Measurements from ENCODE around the gene ANKRD30A.

The ANKRD30A gene

GRCh38 chr10:37269554-37270256, 144.3 kb downstream of the ANKRD30A start:
- Histone ChIP-seq H3K4me1 (ENCODE audit: insufficient read depth, low read length) (no peaks in the 10 kb centered on the region), H3K9me3 (ENCODE audit: insufficient read depth, low read depth, low read length) (no peaks in the 10 kb centered on the region), H3K9ac (ENCODE audit: low read depth, low read length) (no peak overlapping the region), H3K4me3 (ENCODE audit: low read length) (no peak overlapping the region), H3K36me3 (ENCODE audit: insufficient read depth, low read depth, low read length) (no peaks in the 10 kb centered on the region), H3K27ac (ENCODE audit: low read length) (no peak overlapping the region), H3K27me3 (ENCODE audit: insufficient read depth, low read length) (no peaks in the 10 kb centered on the region)

GRCh38 chr10:37275216-37275777, 149.9 kb downstream of the ANKRD30A start:
- Histone ChIP-seq H3K9me3 (ENCODE audit: insufficient read depth, low read depth, low read length) (0 out of 2 replicates have a peak, but pooled peaks cover 5% of the 10 kb centered on the region), H3K4me3 (ENCODE audit: low read length) (no peak overlapping the region), H3K4me1 (ENCODE audit: insufficient read depth, low read length) (no peaks in the 10 kb centered on the region), H3K9ac (ENCODE audit: low read depth, low read length) (no peak overlapping the region), H3K27me3 (ENCODE audit: insufficient read depth, low read length) (no peaks in the 10 kb centered on the region), H3K36me3 (ENCODE audit: insufficient read depth, low read depth, low read length) (no peaks in the 10 kb centered on the region), H3K27ac (ENCODE audit: low read length) (no peak overlapping the region)

- Histone ChIP-seq H3K4me3 (ENCODE audit: low read length) (no peak overlapping the region), H3K9ac (ENCODE audit: low read depth, low read length) (no peak overlapping the region), H3K27me3 (ENCODE audit: insufficient read depth, low read length) (no peaks in the 10 kb centered on the region), H3K9me3 (ENCODE audit: insufficient read depth, low read depth, low read length) (no peaks in the 10 kb centered on the region; the same call in 1 of the 2 replicates), H3K27ac (ENCODE audit: low read length) (no peak overlapping the region), H3K36me3 (ENCODE audit: insufficient read depth, low read depth, low read length) (no peaks in the 10 kb centered on the region), H3K4me1 (ENCODE audit: insufficient read depth, low read length) (no peaks in the 10 kb centered on the region)
Observed at GRCh38 chr10:37285063-37285462, 159.7 kb downstream of the ANKRD30A start.

GRCh38 chr10:37289833-37290464, 164.6 kb downstream of the ANKRD30A start:
- no peaks in the 10 kb centered on the region for H3K27me3 ChIP-seq (ENCODE audit: insufficient read depth, low read length)
- no peaks in the 10 kb centered on the region for H3K4me1 ChIP-seq (ENCODE audit: insufficient read depth, low read length)
- no peak overlapping the region for H3K27ac ChIP-seq (ENCODE audit: low read length)
- H3K9ac ChIP-seq (ENCODE audit: low read depth, low read length): no peak overlapping the region
- no peaks in the 10 kb centered on the region for H3K36me3 ChIP-seq (ENCODE audit: insufficient read depth, low read depth, low read length)
- H3K9me3 ChIP-seq (ENCODE audit: insufficient read depth, low read depth, low read length): no peaks in the 10 kb centered on the region; the same call in 1 of the 2 replicates
- no peak overlapping the region for H3K4me3 ChIP-seq (ENCODE audit: low read length)

GRCh38 chr10:37301271-37301670, 175.9 kb downstream of the ANKRD30A start:
- Histone ChIP-seq H3K27ac (ENCODE audit: low read length) (no peak overlapping the region), H3K9me3 (ENCODE audit: insufficient read depth, low read depth, low read length) (no peaks in the 10 kb centered on the region), H3K4me1 (ENCODE audit: insufficient read depth, low read length) (no peaks in the 10 kb centered on the region)

GRCh38 chr10:37304036-37304435, 178.6 kb downstream of the ANKRD30A start:
- H3K36me3 ChIP-seq (ENCODE audit: insufficient read depth, low read depth, low read length): no peaks in the 10 kb centered on the region
- H3K9me3 ChIP-seq (ENCODE audit: insufficient read depth, low read depth, low read length): no peaks in the 10 kb centered on the region
- H3K27ac ChIP-seq (ENCODE audit: low read length): no peak overlapping the region
- H3K9ac ChIP-seq (ENCODE audit: low read depth, low read length): no peak overlapping the region
- H3K27me3 ChIP-seq (ENCODE audit: insufficient read depth, low read length): no peaks in the 10 kb centered on the region
- no peak overlapping the region for H3K4me3 ChIP-seq (ENCODE audit: low read length)
- no peaks in the 10 kb centered on the region for H3K4me1 ChIP-seq (ENCODE audit: insufficient read depth, low read length)

More at GRCh38 chr10:37301271-37301670, 175.9 kb downstream of the ANKRD30A start:
- Histone ChIP-seq H3K27me3 (ENCODE audit: insufficient read depth, low read length) (no peaks in the 10 kb centered on the region), H3K36me3 (ENCODE audit: insufficient read depth, low read depth, low read length) (no peaks in the 10 kb centered on the region), H3K9ac (ENCODE audit: low read depth, low read length) (no peak overlapping the region), H3K4me3 (ENCODE audit: low read length) (no peak overlapping the region)

- Histone ChIP-seq H3K27ac (ENCODE audit: low read length) (no peak overlapping the region), H3K9ac (ENCODE audit: low read depth, low read length) (no peak overlapping the region), H3K4me3 (ENCODE audit: low read length) (no peak overlapping the region), H3K9me3 (ENCODE audit: insufficient read depth, low read depth, low read length) (peaks cover 13% of the 10 kb centered on the region; the same call in 1 of the 2 replicates), H3K36me3 (ENCODE audit: insufficient read depth, low read depth, low read length) (no peaks in the 10 kb centered on the region), H3K4me1 (ENCODE audit: insufficient read depth, low read length) (no peaks in the 10 kb centered on the region), H3K27me3 (ENCODE audit: insufficient read depth, low read length) (no peaks in the 10 kb centered on the region)
Observed at GRCh38 chr10:37314350-37314749, 189.0 kb downstream of the ANKRD30A start.

GRCh38 chr10:37314862-37315261, 189.5 kb downstream of the ANKRD30A start:
- Histone ChIP-seq H3K9ac (ENCODE audit: low read depth, low read length) (no peak overlapping the region), H3K27ac (ENCODE audit: low read length) (no peak overlapping the region), H3K27me3 (ENCODE audit: insufficient read depth, low read length) (no peaks in the 10 kb centered on the region), H3K4me3 (ENCODE audit: low read length) (no peak overlapping the region), H3K36me3 (ENCODE audit: insufficient read depth, low read depth, low read length) (no peaks in the 10 kb centered on the region), H3K4me1 (ENCODE audit: insufficient read depth, low read length) (no peaks in the 10 kb centered on the region), H3K9me3 (ENCODE audit: insufficient read depth, low read depth, low read length) (peaks cover 18% of the 10 kb centered on the region; the same call in 1 of the 2 replicates)

- Histone ChIP-seq H3K9me3 (ENCODE audit: insufficient read depth, low read depth, low read length) (peaks cover 21% of the 10 kb centered on the region), H3K4me1 (ENCODE audit: insufficient read depth, low read length) (no peaks in the 10 kb centered on the region), H3K36me3 (ENCODE audit: insufficient read depth, low read depth, low read length) (no peaks in the 10 kb centered on the region), H3K4me3 (ENCODE audit: low read length) (no peak overlapping the region), H3K27ac (ENCODE audit: low read length) (no peak overlapping the region), H3K9ac (ENCODE audit: low read depth, low read length) (no peak overlapping the region), H3K27me3 (ENCODE audit: insufficient read depth, low read length) (no peaks in the 10 kb centered on the region)
Observed at GRCh38 chr10:37344413-37344812, 219.0 kb downstream of the ANKRD30A start.

GRCh38 chr10:37379991-37380390, 254.6 kb downstream of the ANKRD30A start:
- no peaks in the 10 kb centered on the region for H3K9me3 ChIP-seq (ENCODE audit: insufficient read depth, low read depth, low read length)
- no peaks in the 10 kb centered on the region for H3K36me3 ChIP-seq (ENCODE audit: insufficient read depth, low read depth, low read length)
- H3K27me3 ChIP-seq (ENCODE audit: insufficient read depth, low read length): no peaks in the 10 kb centered on the region
- H3K4me3 ChIP-seq (ENCODE audit: low read length): no peak overlapping the region
- H3K4me1 ChIP-seq (ENCODE audit: insufficient read depth, low read length): no peaks in the 10 kb centered on the region
- no peak overlapping the region for H3K27ac ChIP-seq (ENCODE audit: low read length)
- no peak overlapping the region for H3K9ac ChIP-seq (ENCODE audit: low read depth, low read length)

GRCh38 chr10:37381271-37381670, 255.9 kb downstream of the ANKRD30A start:
- H3K9me3 ChIP-seq (ENCODE audit: insufficient read depth, low read depth, low read length): no peaks in the 10 kb centered on the region
- H3K27me3 ChIP-seq (ENCODE audit: insufficient read depth, low read length): no peaks in the 10 kb centered on the region
- no peak overlapping the region for H3K9ac ChIP-seq (ENCODE audit: low read depth, low read length)
- no peak overlapping the region for H3K4me3 ChIP-seq (ENCODE audit: low read length)
- no peaks in the 10 kb centered on the region for H3K36me3 ChIP-seq (ENCODE audit: insufficient read depth, low read depth, low read length)
- no peaks in the 10 kb centered on the region for H3K4me1 ChIP-seq (ENCODE audit: insufficient read depth, low read length)
- H3K27ac ChIP-seq (ENCODE audit: low read length): no peak overlapping the region

GRCh38 chr10:37384923-37385322, 259.5 kb downstream of the ANKRD30A start:
- no peak overlapping the region for H3K9ac ChIP-seq (ENCODE audit: low read depth, low read length)
- no peaks in the 10 kb centered on the region for H3K9me3 ChIP-seq (ENCODE audit: insufficient read depth, low read depth, low read length)
- H3K27me3 ChIP-seq (ENCODE audit: insufficient read depth, low read length): no peaks in the 10 kb centered on the region
- no peaks in the 10 kb centered on the region for H3K4me1 ChIP-seq (ENCODE audit: insufficient read depth, low read length)
- H3K27ac ChIP-seq (ENCODE audit: low read length): no peak overlapping the region
- no peaks in the 10 kb centered on the region for H3K36me3 ChIP-seq (ENCODE audit: insufficient read depth, low read depth, low read length)
- no peak overlapping the region for H3K4me3 ChIP-seq (ENCODE audit: low read length)

All from iPS-20b (cell line).